Kidney (tissue), 14 donors: ENCODE measurements around the gene DNM3. TPM values are rescaled to one million over a fixed set of nuclear protein-coding genes. Genes with fewer than 3 reads are reported as not detected.

Experiments used
- DNase-seq, 5 donors: peaks; one replicate each; pipeline ENCODE4 v3.0.0-alpha.2; 2013 to 2020
- FAIRE-seq: peaks from 2 replicates; lab custom pipeline; 2012; peaks lifted over from hg19 to GRCh38; lab: Jason Lieb, UNC
- H3K27ac ChIP-seq, 2 donors: one replicate each; pipeline ENCODE4 v1.7.0; 2013; ENCODE audit warnings: low read depth in 2 of 2, low read length in 2 of 2, inconsistent platforms in 1 of 2
- H3K27me3 ChIP-seq: one replicate; pipeline ENCODE4 v1.7.1; 2013; ENCODE audit warnings: low read length, inconsistent platforms; ENCODE audit not compliant: control insufficient read depth, insufficient read depth
- H3K36me3 ChIP-seq, 3 donors: one replicate each; pipeline versions ENCODE4 v1.7.0 to v1.7.1; 2013; ENCODE audit warnings: low read length in 3 of 3, control low read depth in 1 of 3, inconsistent platforms in 1 of 3; ENCODE audit not compliant: insufficient read depth in 3 of 3, control insufficient read depth in 2 of 3
- H3K4me1 ChIP-seq, 3 donors: one replicate each; pipeline versions ENCODE4 v1.7.0 to v1.7.1; 2013; ENCODE audit warnings: low read length in 3 of 3, inconsistent platforms in 1 of 3, low read depth in 1 of 3; ENCODE audit not compliant: control insufficient read depth in 2 of 3, insufficient read depth in 2 of 3
- H3K4me3 ChIP-seq, 3 donors: one replicate each; pipeline versions ENCODE4 v1.7.0 to v1.8.1; 2013; ENCODE audit warnings: low read length in 3 of 3, control low read depth in 1 of 3, inconsistent platforms in 1 of 3
- H3K9ac ChIP-seq, 3 donors: one replicate each; pipeline versions ENCODE4 v1.7.0 to v1.7.1; 2013; ENCODE audit warnings: low read length in 3 of 3, control low read depth in 1 of 3, inconsistent platforms in 1 of 3
- H3K9me3 ChIP-seq, 3 donors: one replicate each; pipeline versions ENCODE4 v1.7.0 to v1.7.1; 2013; ENCODE audit warnings: low read length in 3 of 3, control low read depth in 1 of 3, inconsistent platforms in 1 of 3; ENCODE audit not compliant: control insufficient read depth in 2 of 3, insufficient read depth in 1 of 3
- CTCF ChIP-seq: IDR thresholded peaks from 3 replicates; pipeline ENCODE4 v1.5.1; 2012; ENCODE audit warnings: mild to moderate bottlenecking, moderate library complexity, borderline replicate concordance; ENCODE audit not compliant: insufficient read depth; ENCODE audit errors: extremely low read depth
- intact Hi-C: fragments of 100-400 bp; cut with DNase I; formaldehyde crosslinking; loops from one replicate; pipeline ENCODE4 v1.11.1; 2022
- polyA plus RNA-seq: library from polyadenylated mRNA; stranded (reverse); fragments of 350-450 nt; fragmentation: Illumina TruSeq; extraction: RNeasy Lipid Tissue Mini Kit (QIAGEN cat#74804); gene quantifications from one replicate; pipeline ENCODE4 v1.2.3, GENCODE V29; 2014; ENCODE audit warnings: low read depth, low replicate concordance; ENCODE audit not compliant: insufficient read depth
- total RNA-seq: library from RNA; stranded (reverse); fragmentation: NEBNext Ultra II Directional; extraction: Animal tissue kit (Norgen Biotek cat#: 25700); gene quantifications from one replicate; pipeline ENCODE4 v1.2.1, GENCODE V29; 2021
- donor health status: control.
- donor health status: control.
- donor health status: control.
- donor health status: control.
- donor health status: control.
- donor health status: DM: yes; HTN: yes; CAD: no.
- donor health status: Normal renal cell carcinoma (clear cell type).

DNM3 gene
- total and polyA plus RNA-seq, 2 donors from 2014 or later, result 5.9 to 19.1 TPM

GRCh38 chr1:172041102-172041501 is 199.8 kb downstream of the DNM3 start:
- no peak overlapping the region for H3K27ac ChIP-seq
- no peak overlapping the region for H3K4me3 ChIP-seq
- no peaks in the 10 kb centered on the region for H3K36me3 ChIP-seq
- peaks cover 0 to 3% (median 0%) of the 10 kb centered on the region in 3 donors for H3K4me1 ChIP-seq
- FAIRE-seq, result no peak
- H3K9ac ChIP-seq, result no peak overlapping the region
- no peak for TF ChIP-seq CTCF
- no peaks in the 10 kb centered on the region for H3K27me3 ChIP-seq
- intact Hi-C loops, result no loop called here
- no peak for DNase-seq
- H3K9me3 ChIP-seq, result no peaks in the 10 kb centered on the region

- no peaks in the 10 kb centered on the region for H3K36me3 ChIP-seq
- H3K4me1 ChIP-seq, result peaks cover 0 to 3% (median 0%) of the 10 kb centered on the region in 3 donors
- H3K9ac ChIP-seq, result no peak overlapping the region
- peak; percentile 33 for TF ChIP-seq CTCF
- H3K4me3 ChIP-seq, result no peak overlapping the region
- no peak overlapping the region for H3K27ac ChIP-seq
- no peaks in the 10 kb centered on the region for H3K27me3 ChIP-seq
- no peaks in the 10 kb centered on the region for H3K9me3 ChIP-seq
- FAIRE-seq (peak; percentile 41), DNase-seq (peak in 2 of 5 donors; percentile 49 to 56)
- intact Hi-C loops, result no loop called here
Observed at GRCh38 chr1:172041742-172042141, 200.4 kb downstream of the DNM3 start.

- Histone ChIP-seq H3K27ac (no peak overlapping the region), H3K36me3 (no peaks in the 10 kb centered on the region), H3K9me3 (no peaks in the 10 kb centered on the region), H3K27me3 (no peaks in the 10 kb centered on the region), H3K9ac (no peak overlapping the region), H3K4me1 (peaks cover 0 to 3% (median 0%) of the 10 kb centered on the region in 3 donors), H3K4me3 (no peak overlapping the region)
- intact Hi-C loops, result no loop called here
- no peak for FAIRE-seq
- no peak for DNase-seq
- TF ChIP-seq CTCF, result no peak
Observed at GRCh38 chr1:172043900-172044299, 202.6 kb downstream of the DNM3 start.

- intact Hi-C loops, result no loop called here
- Histone ChIP-seq H3K4me3 (no peak overlapping the region), H3K27me3 (no peaks in the 10 kb centered on the region), H3K9me3 (no peaks in the 10 kb centered on the region), H3K36me3 (no peaks in the 10 kb centered on the region), H3K27ac (no peak overlapping the region), H3K4me1 (no peaks in the 10 kb centered on the region), H3K9ac (no peak overlapping the region)
- no peak for TF ChIP-seq CTCF
- FAIRE-seq (no peak), DNase-seq (no peak)
Observed at GRCh38 chr1:172051898-172052297, 210.6 kb downstream of the DNM3 start.
